ENCODE data around the gene MAGEL2. TPM values are rescaled to one million over a fixed set of nuclear protein-coding genes. Genes with fewer than 3 reads are reported as not detected.

MAGEL2 gene
- total RNA-seq, 2 experiments from 2014 or later: not detected

- no peak overlapping the region for H3K27ac Mint-ChIP-seq
- H3K4me3 Mint-ChIP-seq: no peak overlapping the region
- H3K9me3 Mint-ChIP-seq (ENCODE audit: low read depth): peaks cover 5% of the 10 kb centered on the region
- H3K4me1 Mint-ChIP-seq: no peaks in the 10 kb centered on the region
- H3K27me3 Mint-ChIP-seq: no peaks in the 10 kb centered on the region
- ATAC-seq: no peak
- CTCF ChIA-PET: no interaction called here
- no peaks in the 10 kb centered on the region for H3K36me3 Mint-ChIP-seq
- DNase-seq: no peak
These were observed 53.4 kb downstream of the MAGEL2 start for GRCh38 chr15:23594252-23594770.

Other genes starting within 250 kb of the MAGEL2 start
- gene GOLGA6L2, start 200.6 kb downstream of the MAGEL2 start, total RNA-seq: not detected
- 1 to 10 TPM; 1.4 to 1.9 TPM for gene MKRN3, start 82.2 kb downstream of the MAGEL2 start, total RNA-seq
- gene NDN, start 39.4 kb upstream of the MAGEL2 start, total RNA-seq: 1 to 10 TPM; 1.3 to 1.6 TPM

All from activated CD8-positive, alpha-beta memory T cell treated with anti-CD3 and anti-CD28 coated beads, Interleukin-2, amount 10 ng/mL, durations not matched to agents 7 days and 5 days (primary cell).